ENCODE results near the gene FOXRED2. TPM values are rescaled to one million over a fixed set of nuclear protein-coding genes. Genes with fewer than 3 reads are reported as not detected.
A peak's percentile ranks its signal among the peaks of the same experiment; 100 is the strongest.
"Not testable (repeated sequence)": the region's sequence is repeated elsewhere in the genome, so short reads cannot be mapped to it uniquely, and the experiment has no call there.

FOXRED2 gene
- polyA plus RNA-seq, 4 donors: 23.8 to 27.4 (median 24.9) TPM

- no peak for DNase-seq (ENCODE audit: low read depth in 4 of 4, low spot score in 3 of 4)
Measured at GRCh38 chr22:36520423-36520822, 13.6 kb upstream of the FOXRED2 start.

- not testable (repeated sequence) for DNase-seq (ENCODE audit: low read depth in 4 of 4, low spot score in 3 of 4)
Measured at GRCh38 chr22:36519906-36520305, 13.1 kb upstream of the FOXRED2 start.

- no peak for DNase-seq (ENCODE audit: low read depth in 4 of 4, low spot score in 3 of 4)
Measured at GRCh38 chr22:36514766-36515165, 7.9 kb upstream of the FOXRED2 start.

GRCh38 chr22:36512991-36513390, 6.2 kb upstream of the FOXRED2 start:
- DNase-seq (ENCODE audit: low read depth in 4 of 4, low spot score in 3 of 4): no peak

- no peak for DNase-seq (ENCODE audit: low read depth in 4 of 4, low spot score in 3 of 4)
Measured at GRCh38 chr22:36512333-36512732, 5.5 kb upstream of the FOXRED2 start.

GRCh38 chr22:36510966-36511881, 4.4 kb upstream of the FOXRED2 start:
- DNase-seq (ENCODE audit: low read depth in 4 of 4, low spot score in 3 of 4): no peak

GRCh38 chr22:36510384-36510783, 3.5 kb upstream of the FOXRED2 start:
- DNase-seq (ENCODE audit: low read depth in 4 of 4, low spot score in 3 of 4): no peak

- DNase-seq (ENCODE audit: low read depth in 4 of 4, low spot score in 3 of 4): no peak
Measured at GRCh38 chr22:36507518-36508010, 724 bp upstream of the FOXRED2 start.

GRCh38 chr22:36505998-36506635, 723 bp downstream of the FOXRED2 start:
- DNase-seq (ENCODE audit: low read depth in 4 of 4, low spot score in 3 of 4): no peak

GRCh38 chr22:36497910-36498665, 8.8 kb downstream of the FOXRED2 start:
- no peak for DNase-seq (ENCODE audit: low read depth in 4 of 4, low spot score in 3 of 4)

GRCh38 chr22:36493690-36494110, 13.1 kb downstream of the FOXRED2 start:
- DNase-seq (ENCODE audit: low read depth in 4 of 4, low spot score in 3 of 4): no peak

- DNase-seq (ENCODE audit: low read depth in 4 of 4, low spot score in 3 of 4): no peak
Measured at GRCh38 chr22:36492109-36492508, 14.7 kb downstream of the FOXRED2 start.

GRCh38 chr22:36491155-36491554, 15.7 kb downstream of the FOXRED2 start:
- no peak for DNase-seq (ENCODE audit: low read depth in 4 of 4, low spot score in 3 of 4)

- DNase-seq (ENCODE audit: low read depth in 4 of 4, low spot score in 3 of 4): no peak
Measured at GRCh38 chr22:36486619-36487384, 20.0 kb downstream of the FOXRED2 start.

GRCh38 chr22:36481393-36482168, 25.3 kb downstream of the FOXRED2 start, which contains the start of gene TXN2:
Gene TXN2 (minus strand): TSS chr22:36481640. CDS start chr22:36480837, 803 bp downstream.
- peak; percentile 92 to 94 (median 93) for DNase-seq (ENCODE audit: low read depth in 4 of 4, low spot score in 3 of 4)

- no peak for DNase-seq (ENCODE audit: low read depth in 4 of 4, low spot score in 3 of 4)
Measured at GRCh38 chr22:36480941-36481392, 25.9 kb downstream of the FOXRED2 start.

GRCh38 chr22:36478966-36479365, 27.9 kb downstream of the FOXRED2 start:
- no peak for DNase-seq (ENCODE audit: low read depth in 4 of 4, low spot score in 3 of 4)

- DNase-seq (ENCODE audit: low read depth in 4 of 4, low spot score in 3 of 4): no peak
Measured at GRCh38 chr22:36475341-36475740, 31.5 kb downstream of the FOXRED2 start.

GRCh38 chr22:36472689-36473088, 34.2 kb downstream of the FOXRED2 start:
- no peak for DNase-seq (ENCODE audit: low read depth in 4 of 4, low spot score in 3 of 4)

All from right renal pelvis (tissue), 4 donors.